Osteoblast (primary cell): Measurements from ENCODE around the gene TEX22. TPM values are rescaled to one million over a fixed set of nuclear protein-coding genes. Genes with fewer than 3 reads are reported as not detected.

Experiments
- DNase-seq: peaks from one replicate; pipeline ENCODE4 v3.0.0; 2011; ENCODE audit warnings: low spot score, mixed read lengths; ENCODE audit not compliant: insufficient read length; ENCODE audit errors: missing footprints
- H2AFZ ChIP-seq: 2 replicates; pipeline ENCODE4 v1.6.0; 2011; ENCODE audit warnings: mild to moderate bottlenecking, low read length
- H3K27ac ChIP-seq: 2 replicates; pipeline ENCODE4 v1.5.1; 2011; ENCODE audit warnings: mild to moderate bottlenecking, low read depth, low read length, moderate library complexity
- H3K27me3 ChIP-seq: 2 replicates; pipeline ENCODE4 v1.6.0; 2012; ENCODE audit warnings: mild to moderate bottlenecking, control low read depth, inconsistent platforms, low read length, moderate library complexity; ENCODE audit not compliant: insufficient read depth
- H3K36me3 ChIP-seq: 2 replicates; pipeline ENCODE4 v1.5.1; 2011; ENCODE audit warnings: mild to moderate bottlenecking, low read length, control low read depth, moderate library complexity; ENCODE audit not compliant: insufficient read depth
- H3K4me1 ChIP-seq: 2 replicates; pipeline ENCODE4 v1.5.1; 2011; ENCODE audit warnings: mild to moderate bottlenecking, low read length, control low read depth, moderate library complexity; ENCODE audit not compliant: insufficient read depth
- H3K4me2 ChIP-seq: 2 replicates; pipeline ENCODE4 v1.6.0; 2011; ENCODE audit warnings: mild to moderate bottlenecking, low read length; ENCODE audit not compliant: insufficient read depth
- H3K4me3 ChIP-seq: fragments of 200-600 bp; sonication (generic); 3 replicates; pipeline ENCODE4 v1.5.1; 2012; ENCODE audit warnings: mild to moderate bottlenecking, low read length, inconsistent platforms; ENCODE audit not compliant: insufficient read depth
- H3K79me2 ChIP-seq: 2 replicates; pipeline ENCODE4 v1.6.0; 2012; ENCODE audit warnings: mild to moderate bottlenecking, low read length, control low read depth, inconsistent platforms; ENCODE audit not compliant: insufficient read depth
- H3K9me3 ChIP-seq: 2 replicates; pipeline ENCODE4 v1.5.1; 2011; ENCODE audit warnings: low read depth, low read length, control low read depth
- H4K20me1 ChIP-seq: 2 replicates; pipeline ENCODE4 v1.6.0; 2012; ENCODE audit warnings: mild to moderate bottlenecking, low read length, control low read depth; ENCODE audit not compliant: insufficient read depth
- CTCF ChIP-seq: IDR thresholded peaks from 2 replicates; pipeline ENCODE4 v1.5.1; 2011; ENCODE audit warnings: mild to moderate bottlenecking, low read depth, low read length, moderate library complexity; ENCODE audit errors: extremely low read depth
- total RNA-seq: library from RNA; depleted of rRNA; stranded (reverse); fragments of >200 nt; gene quantifications from 2 replicates; pipeline ENCODE4 v1.2.3, GENCODE V29; 2012

TEX22 gene
- under 0.01 and 0.29 TPM in 2 replicates for total RNA-seq

DNA sequence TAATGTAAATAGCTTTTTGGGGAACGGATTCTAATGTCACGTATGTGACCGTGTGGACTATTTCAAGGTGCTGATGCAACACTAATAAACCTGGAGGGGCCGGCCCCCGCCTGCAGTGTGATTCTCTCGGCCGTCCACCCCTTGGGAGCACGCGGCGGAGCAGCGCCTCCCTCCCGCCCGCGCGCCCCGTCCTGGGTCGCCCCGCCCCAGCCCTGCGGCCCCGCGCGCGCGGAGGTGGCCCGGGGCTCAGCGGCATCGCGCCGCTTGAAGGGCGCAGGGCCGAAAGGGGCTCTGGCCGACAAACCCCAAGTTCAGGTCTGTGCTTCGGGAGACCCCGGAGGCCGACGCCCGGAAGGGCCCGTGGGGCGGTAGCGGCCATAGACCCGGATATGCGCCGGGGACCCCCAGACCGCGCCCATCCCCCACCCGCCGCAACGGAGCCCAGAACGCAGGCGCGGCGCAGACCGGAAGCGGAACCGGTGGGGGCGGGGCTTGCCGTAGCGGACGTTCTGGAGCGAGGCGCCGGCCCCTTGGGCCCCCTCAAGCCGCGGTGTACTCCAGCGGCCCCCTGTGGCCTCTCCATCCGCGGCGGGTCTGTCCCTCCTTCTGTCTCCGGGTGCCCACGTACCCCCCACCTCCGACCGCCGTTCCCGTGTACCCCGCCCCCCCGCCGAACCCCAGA lies at the start of gene TEX22:
Gene TEX22, plus strand, starts transcription at position 495 of the 682 bp plus-strand sequence. CDS start 803 bp downstream, outside the sequence.
- peak within 1 kb of the TSS; percentile 69 for H3K27ac ChIP-seq
- no peak for TF ChIP-seq CTCF
- H3K4me3 ChIP-seq: peak within 1 kb of the TSS; percentile 81
- no peaks in the 10 kb centered on the region for H3K9me3 ChIP-seq
- peaks cover 13% of the 10 kb centered on the region for H3K79me2 ChIP-seq
- H2AFZ ChIP-seq: peak within 1 kb of the TSS; percentile 65
- peaks cover 10% of the 10 kb centered on the region for H3K4me1 ChIP-seq
- peak within 1 kb of the TSS; percentile 86 for H3K4me2 ChIP-seq
- H3K36me3 ChIP-seq: peaks cover 12% of the 10 kb centered on the region
- no peaks in the 10 kb centered on the region for H3K27me3 ChIP-seq
- no peaks in the 10 kb centered on the region for H4K20me1 ChIP-seq
- DNase-seq: peak; percentile 99

DNA sequence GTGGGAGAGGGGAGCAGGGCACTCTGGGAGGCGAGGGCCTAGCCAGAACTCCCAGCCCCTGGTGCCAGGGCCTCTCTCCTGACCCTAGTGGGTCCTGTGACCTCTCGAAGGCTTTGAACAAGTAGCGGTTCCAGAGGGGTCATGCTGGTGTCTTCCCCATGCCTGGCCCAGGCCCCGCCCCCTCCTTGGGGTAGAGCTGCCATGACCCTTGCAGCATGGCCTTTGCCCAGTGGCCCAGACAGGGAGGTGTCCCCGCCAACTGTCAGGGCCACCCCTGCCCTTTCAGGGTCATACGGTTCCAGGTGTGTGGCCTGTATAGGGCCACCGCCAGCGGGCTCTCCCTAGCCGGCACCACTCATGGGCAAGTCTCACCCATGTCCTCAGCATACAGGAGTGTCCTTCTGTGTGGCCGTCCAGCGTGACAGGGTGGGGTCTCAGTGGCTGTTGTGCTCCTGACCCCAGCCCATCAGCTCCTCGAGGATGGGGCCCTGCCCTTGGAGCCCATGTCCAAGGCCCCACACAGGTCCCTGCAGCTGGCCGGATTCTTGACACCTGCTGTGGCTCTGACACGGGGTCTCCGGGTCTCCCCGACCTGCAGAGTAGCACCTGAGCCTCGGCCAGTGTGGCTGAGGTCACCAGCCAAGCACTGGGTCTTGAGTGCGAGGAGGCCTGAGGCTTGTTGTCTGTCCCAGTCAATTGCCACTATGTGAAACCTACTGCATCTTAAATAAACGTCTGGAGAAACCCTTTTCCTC lies 49.2 kb upstream of the TEX22 start:
- H2AFZ ChIP-seq: no peak overlapping the region

DNA sequence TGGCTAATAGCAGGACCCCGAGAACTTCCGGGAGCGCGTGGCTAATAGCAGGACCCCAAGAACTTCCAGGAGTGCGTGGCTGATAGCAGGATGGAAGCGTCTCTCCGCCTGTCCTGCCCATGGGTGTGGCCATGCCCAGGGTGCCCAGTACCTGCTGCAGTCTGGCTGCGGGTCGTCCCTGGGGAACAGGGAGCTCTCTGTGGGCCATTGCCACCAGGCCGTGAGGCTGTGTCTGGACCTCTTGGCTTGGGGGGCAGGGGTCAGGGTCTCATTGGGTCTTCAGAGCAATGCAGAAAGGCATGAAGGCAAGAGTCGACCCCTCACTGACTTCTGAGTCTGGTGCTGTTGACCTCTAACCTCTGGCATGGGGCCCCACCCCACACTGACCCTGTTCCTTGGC lies 48.3 kb upstream of the TEX22 start:
- Histone ChIP-seq H3K4me2 (no peak overlapping the region), H2AFZ (no peak overlapping the region), H3K4me1 (peaks cover 2% of the 10 kb centered on the region), H3K9me3 (no peaks in the 10 kb centered on the region), H3K36me3 (no peaks in the 10 kb centered on the region), H3K79me2 (peaks cover 11% of the 10 kb centered on the region), H3K27ac (no peak overlapping the region), H4K20me1 (peaks cover 16% of the 10 kb centered on the region), H3K4me3 (no peak overlapping the region), H3K27me3 (no peaks in the 10 kb centered on the region)
- TF ChIP-seq CTCF: no peak
- no peak for DNase-seq

More for the DNA sequence above, 49.2 kb upstream of the TEX22 start:
- H3K4me2 ChIP-seq: no peak overlapping the region
- H3K27me3 ChIP-seq: no peaks in the 10 kb centered on the region
- peaks cover 2% of the 10 kb centered on the region for H3K4me1 ChIP-seq
- H3K4me3 ChIP-seq: no peak overlapping the region
- H3K36me3 ChIP-seq: no peaks in the 10 kb centered on the region
- no peak for TF ChIP-seq CTCF
- H3K27ac ChIP-seq: no peak overlapping the region
- DNase-seq: no peak
- no peaks in the 10 kb centered on the region for H3K9me3 ChIP-seq
- peaks cover 19% of the 10 kb centered on the region for H4K20me1 ChIP-seq
- H3K79me2 ChIP-seq: peaks cover 15% of the 10 kb centered on the region
